Neuronal stem cell (in vitro differentiated cells): ENCODE data around the gene INCENP.

Experiments used
- DNase-seq: peaks from one replicate; pipeline ENCODE4 v3.0.0-alpha.2; 2013; ENCODE audit warnings: low spot score
- H2AFZ ChIP-seq: one replicate; pipeline ENCODE4 v1.6.1; 2013; ENCODE audit warnings: mild to moderate bottlenecking, low read length, inconsistent platforms
- H2AK5ac ChIP-seq: 2 replicates; pipeline ENCODE4 v1.6.1; 2013; ENCODE audit warnings: low read depth, mild to moderate bottlenecking, inconsistent platforms, low read length, moderate library complexity, mixed read lengths
- H2BK120ac ChIP-seq: 2 replicates; pipeline ENCODE4 v1.6.1; 2013; ENCODE audit warnings: low read depth, mild to moderate bottlenecking, inconsistent platforms, low read length, moderate library complexity, mixed read lengths
- H2BK12ac ChIP-seq: one replicate; pipeline ENCODE4 v1.6.1; 2013; ENCODE audit warnings: low read length, inconsistent platforms
- H2BK15ac ChIP-seq: 2 replicates; pipeline ENCODE4 v1.6.1; 2013; ENCODE audit warnings: mild to moderate bottlenecking, low read length, inconsistent platforms, mixed read lengths
- H2BK5ac ChIP-seq: one replicate; pipeline ENCODE4 v1.6.1; 2013; ENCODE audit warnings: inconsistent platforms, mild to moderate bottlenecking, low read length, moderate library complexity
- H3K14ac ChIP-seq: one replicate; pipeline ENCODE4 v1.6.1; 2013; ENCODE audit warnings: low read length, inconsistent platforms
- H3K18ac ChIP-seq: 2 replicates; pipeline ENCODE4 v1.6.1; 2013; ENCODE audit warnings: low read length, inconsistent platforms
- H3K23ac ChIP-seq: 2 replicates; pipeline ENCODE4 v1.6.1; 2013; ENCODE audit warnings: low read depth, mild to moderate bottlenecking, mixed read lengths, low read length, inconsistent platforms; ENCODE audit not compliant: poor library complexity
- H3K27ac ChIP-seq: replicated peaks from 3 replicates; pipeline ENCODE4 v1.5.1; 2013; ENCODE audit warnings: low read length, inconsistent platforms
- H3K27me3 ChIP-seq, 3 experiments: 2 replicates each; pipeline ENCODE4 v1.6.1; 2013; ENCODE audit warnings: low read length in 3 of 3, mild to moderate bottlenecking in 2 of 3, inconsistent platforms in 1 of 3, low read depth in 1 of 3, mixed read lengths in 1 of 3, moderate library complexity in 1 of 3; ENCODE audit not compliant: control insufficient read depth in 3 of 3, insufficient read depth in 3 of 3
- H3K36me3 ChIP-seq, 2 donors: replicated peaks in 1 of 2; 2 replicates each; pipeline ENCODE4 v1.6.1; 2013; ENCODE audit warnings: low read length in 2 of 2; ENCODE audit not compliant: control insufficient read depth in 2 of 2, insufficient read depth in 2 of 2
- H3K4ac ChIP-seq: 2 replicates; pipeline ENCODE4 v1.6.1; 2013; ENCODE audit warnings: inconsistent platforms, mild to moderate bottlenecking, low read length, moderate library complexity
- H3K4me1 ChIP-seq, 2 donors: 1 replicate in 1 of 2; 2 replicates in 1 of 2; pipeline ENCODE4 v1.6.1; 2013; ENCODE audit warnings: low read length in 2 of 2, low read depth in 1 of 2; ENCODE audit not compliant: control insufficient read depth in 2 of 2, insufficient read depth in 1 of 2
- H3K4me2 ChIP-seq: one replicate; pipeline ENCODE4 v1.6.1; 2013; ENCODE audit warnings: mild to moderate bottlenecking, low read length, inconsistent platforms; ENCODE audit not compliant: insufficient read depth, poor library complexity, severe bottlenecking
- H3K4me3 ChIP-seq, 2 donors: 2 replicates each; pipeline ENCODE4 v1.5.1; 2013; ENCODE audit warnings: low read length in 2 of 2, mild to moderate bottlenecking in 2 of 2, inconsistent platforms in 1 of 2, moderate library complexity in 1 of 2
- H3K79me1 ChIP-seq: one replicate; pipeline ENCODE4 v1.6.1; 2013; ENCODE audit warnings: low read depth, mild to moderate bottlenecking, inconsistent platforms, low read length, moderate library complexity
- H3K9ac ChIP-seq: one replicate; pipeline ENCODE4 v1.6.1; 2013; ENCODE audit warnings: mild to moderate bottlenecking, low read depth, low read length, inconsistent platforms; ENCODE audit not compliant: poor library complexity
- H3K9me3 ChIP-seq, 2 donors: replicated peaks in 1 of 2; 2 replicates each; pipeline versions ENCODE3 to v1.6.1; 2013; ENCODE audit warnings: low read length in 2 of 2, mild to moderate bottlenecking in 2 of 2, inconsistent platforms in 1 of 2, low read depth in 1 of 2, mixed read lengths in 1 of 2, moderate library complexity in 1 of 2; ENCODE audit not compliant: control insufficient read depth in 2 of 2, insufficient read depth in 1 of 2
- H4K8ac ChIP-seq: one replicate; pipeline ENCODE4 v1.6.1; 2013; ENCODE audit warnings: low read depth, mild to moderate bottlenecking, inconsistent platforms, low read length, moderate library complexity
- H4K91ac ChIP-seq: one replicate; pipeline ENCODE4 v1.6.1; 2013; ENCODE audit warnings: low read length, low read depth, mild to moderate bottlenecking, inconsistent platforms; ENCODE audit not compliant: poor library complexity
- WGBS, 2 donors: extraction: QIAGEN DNeasy Blood & Tissue Kit; methylation state at CpG; one replicate each; pipeline ENCODE4 v1.1.7; 2013; ENCODE audit warnings: missing lambda C conversion rate in 2 of 2, mixed read lengths in 1 of 2; ENCODE audit not compliant: insufficient read length in 2 of 2, insufficient replicate concordance in 1 of 2; ENCODE audit errors: extremely low coverage in 2 of 2; 5-methylcytosine and 5-hydroxymethylcytosine counted together

INCENP gene

GRCh38 chr11:62119569-62119968 is 4.2 kb upstream of the INCENP start:
- H2BK5ac ChIP-seq, result no peak overlapping the region
- H2BK12ac ChIP-seq, result no peak overlapping the region
- H4K8ac ChIP-seq, result no peak overlapping the region
- no peaks in the 10 kb centered on the region for H3K36me3 ChIP-seq
- H4K91ac ChIP-seq, result no peak overlapping the region
- no peak overlapping the region for H3K27ac ChIP-seq
- peaks cover 0 to 2% of the 10 kb centered on the region in 2 donors for H3K4me1 ChIP-seq
- H2AK5ac ChIP-seq, result no peak overlapping the region
- no peak overlapping the region for H2AFZ ChIP-seq
- H3K4me2 ChIP-seq, result no peak overlapping the region
- no peak overlapping the region for H3K4me3 ChIP-seq
- H2BK15ac ChIP-seq, result no peak overlapping the region
- H3K4ac ChIP-seq, result no peak overlapping the region
- no peak overlapping the region for H3K23ac ChIP-seq
- DNase-seq, result no peak
- no peaks in the 10 kb centered on the region for H3K27me3 ChIP-seq
- no peak overlapping the region for H3K14ac ChIP-seq
- H3K18ac ChIP-seq, result no peak overlapping the region
- H3K9me3 ChIP-seq, result peaks cover 2 to 5% of the 10 kb centered on the region in 2 donors
- no CpG with 5 or more reads among the region's 3 CpGs for WGBS, 2 donors
- H3K79me1 ChIP-seq, result peaks cover 2% of the 10 kb centered on the region
- H3K9ac ChIP-seq, result no peak overlapping the region
- H2BK120ac ChIP-seq, result no peak overlapping the region

- H3K27me3 ChIP-seq, result no peaks in the 10 kb centered on the region
- H3K4me3 ChIP-seq, result no peak overlapping the region
- no peaks in the 10 kb centered on the region for H3K36me3 ChIP-seq
- H3K18ac ChIP-seq, result no peak overlapping the region
- H3K9ac ChIP-seq, result no peak overlapping the region
- no peak overlapping the region for H3K27ac ChIP-seq
- peaks cover 4 to 5% of the 10 kb centered on the region in 2 donors for H3K4me1 ChIP-seq
- WGBS, 2 donors, result no CpG with 5 or more reads among the region's 4 CpGs
- no peak overlapping the region for H3K23ac ChIP-seq
- H4K91ac ChIP-seq, result no peak overlapping the region
- no peak overlapping the region for H2AK5ac ChIP-seq
- peaks cover 2 to 5% of the 10 kb centered on the region in 2 donors for H3K9me3 ChIP-seq
- no peak overlapping the region for H2AFZ ChIP-seq
- H3K4me2 ChIP-seq, result no peak overlapping the region
- H3K14ac ChIP-seq, result no peak overlapping the region
- H2BK12ac ChIP-seq, result no peak overlapping the region
- H3K79me1 ChIP-seq, result peaks cover 2% of the 10 kb centered on the region
- H2BK120ac ChIP-seq, result no peak overlapping the region
- no peak overlapping the region for H2BK5ac ChIP-seq
- no peak overlapping the region for H3K4ac ChIP-seq
- no peak overlapping the region for H2BK15ac ChIP-seq
- DNase-seq, result no peak
- no peak overlapping the region for H4K8ac ChIP-seq
Observed at GRCh38 chr11:62120001-62120400, 3.8 kb upstream of the INCENP start.

- no peak overlapping the region for H2AFZ ChIP-seq
- H3K23ac ChIP-seq, result no peak overlapping the region
- H3K4me2 ChIP-seq, result no peak overlapping the region
- WGBS, 2 donors, result no CpG with 5 or more reads among the region's 5 CpGs
- H2BK120ac ChIP-seq, result no peak overlapping the region
- H3K4ac ChIP-seq, result no peak overlapping the region
- no peak overlapping the region for H4K91ac ChIP-seq
- peaks cover 2% of the 10 kb centered on the region for H3K79me1 ChIP-seq
- no peak overlapping the region for H2BK5ac ChIP-seq
- no peak overlapping the region for H2BK12ac ChIP-seq
- H4K8ac ChIP-seq, result no peak overlapping the region
- no peaks in the 10 kb centered on the region for H3K36me3 ChIP-seq
- H3K27ac ChIP-seq, result no peak overlapping the region
- H3K14ac ChIP-seq, result no peak overlapping the region
- H3K9ac ChIP-seq, result no peak overlapping the region
- no peak for DNase-seq
- H3K18ac ChIP-seq, result no peak overlapping the region
- H3K4me3 ChIP-seq, result no peak overlapping the region
- H2BK15ac ChIP-seq, result no peak overlapping the region
- peaks cover 2 to 5% of the 10 kb centered on the region in 2 donors for H3K9me3 ChIP-seq
- H2AK5ac ChIP-seq, result no peak overlapping the region
- no peaks in the 10 kb centered on the region for H3K27me3 ChIP-seq
- H3K4me1 ChIP-seq, result peaks cover 5 to 9% of the 10 kb centered on the region in 2 donors
Observed at GRCh38 chr11:62120431-62120830, 3.4 kb upstream of the INCENP start.

- no peak overlapping the region for H3K9ac ChIP-seq
- WGBS, 2 donors, result no CpG with 5 or more reads among the region's 6 CpGs
- no peak overlapping the region for H2BK5ac ChIP-seq
- H3K18ac ChIP-seq, result no peak overlapping the region
- no peak for DNase-seq
- H4K91ac ChIP-seq, result no peak overlapping the region
- H3K27me3 ChIP-seq, result no peaks in the 10 kb centered on the region
- peaks cover 2% of the 10 kb centered on the region for H3K79me1 ChIP-seq
- no peak overlapping the region for H3K27ac ChIP-seq
- H2BK120ac ChIP-seq, result no peak overlapping the region
- peak overlapping the region; percentile 67 for H2AFZ ChIP-seq
- no peak overlapping the region for H3K4me3 ChIP-seq
- H4K8ac ChIP-seq, result no peak overlapping the region
- no peak overlapping the region for H3K14ac ChIP-seq
- H3K4me1 ChIP-seq, result peaks cover 10 to 13% of the 10 kb centered on the region in 2 donors
- H3K9me3 ChIP-seq, result no peaks in the 10 kb centered on the region
- H2AK5ac ChIP-seq, result no peak overlapping the region
- H2BK15ac ChIP-seq, result no peak overlapping the region
- H3K36me3 ChIP-seq, result peaks cover 0 to 12% of the 10 kb centered on the region in 2 donors
- H3K4ac ChIP-seq, result no peak overlapping the region
- no peak overlapping the region for H3K4me2 ChIP-seq
- no peak overlapping the region for H3K23ac ChIP-seq
- H2BK12ac ChIP-seq, result no peak overlapping the region
Observed at GRCh38 chr11:62122076-62122475, 1.7 kb upstream of the INCENP start.
